Measurements from ENCODE around the gene KDR. TPM values are rescaled to one million over a fixed set of nuclear protein-coding genes. Genes with fewer than 3 reads are reported as not detected.

The KDR gene
- total RNA-seq, 4 donors from 2014 or later: 7.4 to 14.8 (median 10.6) TPM

- no peak overlapping the region for H3K27ac ChIP-seq
- ATAC-seq (no peak), DNase-seq (no peak)
- no peaks in the 10 kb centered on the region for H3K27me3 ChIP-seq
- in situ Hi-C loops (cut with MboI; ENCODE audit: low sequenced_read_pairs in 4 of 4): no loop called here
- intact Hi-C loops (cut with DNase I; ENCODE audit: low total_unique reads): no loop called here
- no peak for TF ChIP-seq POLR2A (IDR thresholded peaks at IDR 0.05)
- H3K36me3 ChIP-seq: no peaks in the 10 kb centered on the region
- H3K4me1 ChIP-seq: peaks cover 0 to 6% of the 10 kb centered on the region in 2 donors
- no peaks in the 10 kb centered on the region for H3K9me3 ChIP-seq
- no peak overlapping the region for H3K4me3 ChIP-seq
Observed at GRCh38 chr4:55083735-55084134, 41.7 kb downstream of the KDR start.

DNA sequence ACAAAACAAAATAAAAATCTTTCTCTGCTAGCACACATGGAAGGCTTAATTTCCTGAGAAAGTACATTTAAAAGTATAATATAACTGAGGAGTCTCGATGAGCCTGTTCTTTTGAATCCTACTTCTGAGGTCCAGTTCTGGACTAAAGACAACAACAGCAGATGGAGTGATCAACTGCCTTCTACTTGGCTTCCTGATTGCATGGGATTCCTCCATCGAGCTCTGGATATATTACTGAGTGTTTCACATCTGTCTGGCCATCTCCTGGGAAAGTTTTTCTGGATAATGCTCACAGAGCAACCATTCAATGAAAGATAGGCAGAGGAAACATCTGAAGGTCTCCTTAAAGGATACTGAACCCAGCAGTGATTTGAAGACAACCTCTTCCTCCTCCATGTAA lies 42.6 kb downstream of the KDR start:
- H3K4me1 ChIP-seq: peaks cover 0 to 1% of the 10 kb centered on the region in 2 donors
- H3K9me3 ChIP-seq: no peaks in the 10 kb centered on the region
- ATAC-seq (no peak), DNase-seq (no peak)
- in situ Hi-C loops (cut with MboI; ENCODE audit: low sequenced_read_pairs in 4 of 4) (no loop called here), intact Hi-C loops (cut with DNase I; ENCODE audit: low total_unique reads) (no loop called here)
- TF ChIP-seq POLR2A (IDR thresholded peaks at IDR 0.05): no peak
- no peak for TF ChIP-seq CTCF (IDR thresholded peaks at IDR 0.05 in 4 of 5, conservative IDR thresholded peaks at IDR 0.05 in 1 of 5)
- no peak overlapping the region for H3K27ac ChIP-seq
- no peaks in the 10 kb centered on the region for H3K27me3 ChIP-seq
- no peak overlapping the region for H3K4me3 ChIP-seq
- H3K36me3 ChIP-seq: no peaks in the 10 kb centered on the region

- no peak for TF ChIP-seq CTCF (IDR thresholded peaks at IDR 0.05 in 4 of 5, conservative IDR thresholded peaks at IDR 0.05 in 1 of 5)
- DNase-seq (no peak), ATAC-seq (no peak)
- Histone ChIP-seq H3K27ac (peak overlapping the region in 3 of 4 donors; percentile 57 to 78 (median 77)), H3K27me3 (no peaks in the 10 kb centered on the region), H3K4me3 (no peak overlapping the region), H3K4me1 (no peaks in the 10 kb centered on the region), H3K36me3 (no peaks in the 10 kb centered on the region), H3K9me3 (no peaks in the 10 kb centered on the region)
- in situ Hi-C loops (cut with MboI; ENCODE audit: low sequenced_read_pairs in 4 of 4): no loop called here
- intact Hi-C loops (cut with DNase I; ENCODE audit: low total_unique reads): no loop called here
Observed at GRCh38 chr4:55080174-55080865, 45.1 kb downstream of the KDR start.

DNA sequence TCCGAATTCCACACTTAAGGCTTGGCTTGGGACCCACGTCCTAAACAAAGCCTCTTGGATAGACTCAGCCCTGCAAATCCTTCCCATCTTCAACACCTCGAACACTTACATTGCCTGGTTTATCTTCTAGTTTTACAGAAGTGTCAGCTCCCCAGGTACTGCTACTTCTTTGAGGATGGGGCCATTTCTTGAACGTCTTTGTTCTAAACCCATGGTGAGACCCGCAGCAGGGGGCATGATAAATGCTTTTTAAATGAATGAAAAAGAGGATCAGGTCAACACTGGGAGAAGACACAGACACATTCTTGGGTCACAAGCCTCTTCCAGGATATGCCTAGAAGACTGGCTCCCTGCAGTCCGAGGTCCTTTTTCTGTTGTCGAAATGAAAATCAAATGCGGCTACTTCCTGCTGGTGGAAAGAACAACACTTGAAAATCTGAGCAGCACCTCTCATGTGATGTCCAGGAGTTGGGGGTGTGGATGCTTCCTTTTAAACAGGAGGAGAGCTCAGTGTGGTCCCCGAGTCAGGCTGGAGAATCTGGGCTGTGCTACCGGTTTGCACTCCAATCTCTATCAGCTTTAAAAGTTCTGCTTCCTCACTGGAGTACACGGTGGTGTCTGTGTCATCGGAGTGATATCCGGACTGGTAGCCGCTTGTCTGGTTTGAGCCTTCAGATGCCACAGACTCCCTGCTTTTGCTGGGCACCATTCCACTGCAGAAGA lies 45.8 kb downstream of the KDR start:
- no peak for TF ChIP-seq POLR2A (IDR thresholded peaks at IDR 0.05)
- no peak for TF ChIP-seq CTCF (IDR thresholded peaks at IDR 0.05 in 4 of 5, conservative IDR thresholded peaks at IDR 0.05 in 1 of 5)
- DNase-seq (no peak), ATAC-seq (peak; percentile 36 to 52)
- in situ Hi-C loops (cut with MboI; ENCODE audit: low sequenced_read_pairs in 4 of 4) (no loop called here), intact Hi-C loops (cut with DNase I; ENCODE audit: low total_unique reads) (loop anchor here (10.0 kb wide), 1 partner anchor 1615 kb away; no protein-coding TSS in a partner anchor)
- Histone ChIP-seq H3K4me1 (no peaks in the 10 kb centered on the region), H3K27me3 (no peaks in the 10 kb centered on the region), H3K36me3 (no peaks in the 10 kb centered on the region), H3K4me3 (no peak overlapping the region), H3K9me3 (no peaks in the 10 kb centered on the region), H3K27ac (peak overlapping the region; percentile 57 to 78 (median 72))

DNA sequence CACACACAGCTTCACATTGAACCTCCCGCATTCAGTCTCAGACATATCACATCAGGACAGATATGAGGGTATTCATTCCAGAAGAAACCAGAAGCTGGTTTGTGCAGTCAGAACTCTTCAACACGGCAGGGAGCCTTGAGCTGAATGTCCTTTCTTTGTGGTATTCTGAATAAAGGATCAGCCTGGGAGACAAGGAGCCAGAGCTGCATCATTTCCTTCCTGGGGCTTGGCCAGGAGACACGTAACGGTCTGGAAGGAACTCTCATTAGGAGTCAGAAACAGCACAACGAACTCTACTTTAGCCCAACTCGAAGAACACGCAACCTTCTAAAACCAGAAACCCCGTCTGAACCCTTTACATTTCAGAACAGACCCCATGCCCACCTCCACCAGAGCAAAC lies 46.4 kb downstream of the KDR start:
- intact Hi-C loops (cut with DNase I; ENCODE audit: low total_unique reads): loop anchor here (10.0 kb wide), 1 partner anchor 1614 kb away; no protein-coding TSS in a partner anchor
- peak; percentile 65 to 80 for ATAC-seq
- peak in 1 of 2 donors; percentile 34 for DNase-seq
- in situ Hi-C loops (cut with MboI; ENCODE audit: low sequenced_read_pairs in 4 of 4): no loop called here
- TF ChIP-seq CTCF (IDR thresholded peaks at IDR 0.05 in 4 of 5, conservative IDR thresholded peaks at IDR 0.05 in 1 of 5) (no peak), POLR2A (IDR thresholded peaks at IDR 0.05) (peak in 1 of 2 donors; percentile 43)
- H3K9me3 ChIP-seq: no peaks in the 10 kb centered on the region
- peak overlapping the region; percentile 57 to 78 (median 72) for H3K27ac ChIP-seq
- H3K27me3 ChIP-seq: no peaks in the 10 kb centered on the region
- H3K4me1 ChIP-seq: no peaks in the 10 kb centered on the region
- no peak overlapping the region for H3K4me3 ChIP-seq
- H3K36me3 ChIP-seq: no peaks in the 10 kb centered on the region

Data from gastrocnemius medialis (tissue), 4 donors.